ENCODE data around the gene PHLDA3. TPM values are rescaled to one million over a fixed set of nuclear protein-coding genes. Genes with fewer than 3 reads are reported as not detected.

Gene PHLDA3
- total RNA-seq, 1 donor from 2014 or later, result 25.0 TPM

DNA sequence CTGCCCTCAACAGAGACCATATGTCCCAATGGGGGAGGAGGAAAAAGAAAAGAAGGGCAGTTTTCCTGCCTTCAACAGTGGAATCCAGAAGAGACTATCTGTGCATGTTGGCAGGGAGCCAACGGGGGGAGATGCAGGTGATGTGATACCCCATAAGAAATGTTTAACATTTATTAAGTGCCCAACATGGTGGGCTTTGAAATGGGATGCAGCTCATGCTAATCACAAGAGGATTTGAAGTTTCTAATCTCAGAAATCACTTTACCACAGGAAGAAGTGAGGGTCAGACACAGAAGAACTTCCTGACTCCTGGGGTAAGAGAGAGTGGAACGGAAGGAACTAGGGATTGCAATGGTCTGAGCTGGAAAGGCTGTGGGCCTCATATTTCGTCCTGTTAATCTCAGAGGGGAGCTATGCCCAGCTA is 21.7 kb upstream of the PHLDA3 start:
- TF ChIP-seq, protein P1, sequence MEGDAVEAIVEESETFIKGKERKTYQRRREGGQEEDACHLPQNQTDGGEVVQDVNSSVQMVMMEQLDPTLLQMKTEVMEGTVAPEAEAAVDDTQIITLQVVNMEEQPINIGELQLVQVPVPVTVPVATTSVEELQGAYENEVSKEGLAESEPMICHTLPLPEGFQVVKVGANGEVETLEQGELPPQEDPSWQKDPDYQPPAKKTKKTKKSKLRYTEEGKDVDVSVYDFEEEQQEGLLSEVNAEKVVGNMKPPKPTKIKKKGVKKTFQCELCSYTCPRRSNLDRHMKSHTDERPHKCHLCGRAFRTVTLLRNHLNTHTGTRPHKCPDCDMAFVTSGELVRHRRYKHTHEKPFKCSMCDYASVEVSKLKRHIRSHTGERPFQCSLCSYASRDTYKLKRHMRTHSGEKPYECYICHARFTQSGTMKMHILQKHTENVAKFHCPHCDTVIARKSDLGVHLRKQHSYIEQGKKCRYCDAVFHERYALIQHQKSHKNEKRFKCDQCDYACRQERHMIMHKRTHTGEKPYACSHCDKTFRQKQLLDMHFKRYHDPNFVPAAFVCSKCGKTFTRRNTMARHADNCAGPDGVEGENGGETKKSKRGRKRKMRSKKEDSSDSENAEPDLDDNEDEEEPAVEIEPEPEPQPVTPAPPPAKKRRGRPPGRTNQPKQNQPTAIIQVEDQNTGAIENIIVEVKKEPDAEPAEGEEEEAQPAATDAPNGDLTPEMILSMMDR (IDR thresholded peaks at IDR 0.05; ENCODE audit: unreplicated experiment), result no peak
- Mint-ChIP-seq H3K9me3 (ENCODE audit: unreplicated experiment) (no peaks in the 10 kb centered on the region), H3K36me3 (ENCODE audit: low read depth, unreplicated experiment) (peaks cover 38% of the 10 kb centered on the region), H3K4me1 (ENCODE audit: unreplicated experiment) (peaks cover 65% of the 10 kb centered on the region), H3K27ac (ENCODE audit: unreplicated experiment) (peak overlapping the region; percentile 64), H3K27me3 (ENCODE audit: unreplicated experiment) (peaks cover 10% of the 10 kb centered on the region), H3K4me3 (ENCODE audit: unreplicated experiment) (peak overlapping the region; percentile 37)
- DNase-seq (ENCODE audit: low spot score), result no peak

DNA sequence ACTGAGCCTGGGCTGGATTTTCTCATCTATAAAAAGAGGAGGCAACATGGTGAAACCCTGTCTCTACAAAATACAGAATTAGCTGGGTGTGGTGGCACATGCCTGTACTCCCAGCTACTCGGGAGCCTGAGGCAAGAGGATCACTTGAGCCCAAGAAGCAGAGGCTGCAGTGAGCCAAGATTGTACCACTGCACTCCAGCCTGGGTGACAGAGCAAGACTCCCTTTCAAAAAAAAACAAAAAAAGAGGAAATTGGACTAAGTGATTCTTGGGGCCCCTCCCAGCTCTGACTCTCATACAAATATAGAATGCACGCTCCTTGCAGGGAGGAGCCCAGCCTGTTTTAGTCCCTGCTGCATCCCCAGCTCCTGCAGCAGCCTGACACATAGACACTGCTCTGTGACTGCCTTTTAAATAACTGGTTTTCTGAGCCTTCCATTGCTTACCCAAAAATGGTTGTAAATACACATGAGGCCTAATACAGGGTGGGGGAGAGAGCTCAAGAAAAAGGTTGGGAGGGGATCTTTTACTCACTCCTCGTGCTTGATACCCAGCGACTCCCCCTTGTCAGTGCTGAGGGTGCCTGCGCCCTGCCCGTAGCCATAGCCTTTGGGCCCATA is 20.8 kb upstream of the PHLDA3 start:
- Mint-ChIP-seq H3K27ac (ENCODE audit: unreplicated experiment) (no peak overlapping the region), H3K27me3 (ENCODE audit: unreplicated experiment) (peaks cover 11% of the 10 kb centered on the region), H3K36me3 (ENCODE audit: low read depth, unreplicated experiment) (peaks cover 33% of the 10 kb centered on the region)

DNA sequence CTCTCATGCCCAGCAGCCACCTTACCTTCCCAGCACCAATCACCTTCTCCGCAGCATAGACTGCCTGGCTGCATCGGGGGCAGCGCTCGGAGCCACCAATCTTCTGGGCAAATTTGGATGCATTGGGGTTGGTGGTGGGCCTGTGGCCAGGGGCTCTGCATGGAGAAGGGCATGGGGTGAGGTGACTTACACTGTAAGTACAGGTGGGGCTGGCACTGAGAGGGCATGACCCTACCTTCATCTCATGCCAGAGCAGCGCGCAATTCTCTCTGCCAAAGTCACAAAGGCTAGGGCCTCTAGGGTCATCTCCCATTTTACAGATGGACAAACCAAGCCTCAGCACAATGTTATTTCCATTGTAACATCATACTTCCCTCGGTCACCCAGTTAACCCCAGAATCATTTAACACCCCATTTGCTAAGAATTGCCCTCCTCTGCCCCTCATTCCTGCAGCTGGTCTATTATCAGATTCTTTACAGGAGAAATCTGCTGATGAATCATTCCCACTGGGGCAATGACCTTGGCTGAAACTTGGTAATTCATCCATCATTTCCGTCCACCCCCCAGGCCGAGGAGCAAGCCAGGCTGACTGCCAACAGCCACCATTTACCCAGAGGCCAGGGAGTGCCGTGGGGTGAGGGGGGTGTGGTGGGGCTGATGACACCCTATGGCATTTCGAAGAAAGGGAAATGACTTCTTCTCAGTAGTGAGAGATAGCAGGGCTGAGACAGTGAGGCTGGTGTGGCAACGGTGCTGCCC is 20.0 kb upstream of the PHLDA3 start:
- Mint-ChIP-seq H3K27me3 (ENCODE audit: unreplicated experiment) (peaks cover 12% of the 10 kb centered on the region), H3K4me3 (ENCODE audit: unreplicated experiment) (no peak overlapping the region), H3K9me3 (ENCODE audit: unreplicated experiment) (no peaks in the 10 kb centered on the region), H3K36me3 (ENCODE audit: low read depth, unreplicated experiment) (peaks cover 26% of the 10 kb centered on the region), H3K27ac (ENCODE audit: unreplicated experiment) (no peak overlapping the region), H3K4me1 (ENCODE audit: unreplicated experiment) (peaks cover 64% of the 10 kb centered on the region)
- TF ChIP-seq, protein P1 (IDR thresholded peaks at IDR 0.05; ENCODE audit: unreplicated experiment), result no peak
- DNase-seq (ENCODE audit: low spot score), result no peak

More for the DNA sequence above, 20.8 kb upstream of the PHLDA3 start:
- H3K4me1 Mint-ChIP-seq (ENCODE audit: unreplicated experiment), result peaks cover 71% of the 10 kb centered on the region
- DNase-seq (ENCODE audit: low spot score), result no peak
- H3K4me3 Mint-ChIP-seq (ENCODE audit: unreplicated experiment), result no peak overlapping the region
- no peaks in the 10 kb centered on the region for H3K9me3 Mint-ChIP-seq (ENCODE audit: unreplicated experiment)
- TF ChIP-seq, protein P1 (IDR thresholded peaks at IDR 0.05; ENCODE audit: unreplicated experiment), result no peak

DNA sequence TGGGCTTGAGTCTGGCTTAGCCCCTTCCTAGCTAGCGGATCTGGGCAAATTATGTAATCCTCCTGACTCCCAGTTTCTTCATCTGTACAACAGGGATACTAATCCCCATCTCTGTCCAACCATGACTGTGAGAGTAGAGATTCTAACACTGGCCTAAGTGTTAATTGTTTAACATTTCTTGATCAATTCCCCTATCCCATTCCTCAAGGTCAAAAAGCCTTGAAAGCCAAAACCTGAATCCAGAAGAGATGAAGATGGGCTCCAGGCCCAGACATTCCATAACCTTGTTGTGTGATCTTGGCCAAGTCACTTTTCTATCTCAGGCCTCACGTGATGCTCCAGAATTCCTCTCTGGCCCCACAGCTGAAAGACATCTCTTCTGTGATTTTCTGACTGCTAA is 18.8 kb upstream of the PHLDA3 start:
- no peak for DNase-seq (ENCODE audit: low spot score)
- TF ChIP-seq, protein P1 (IDR thresholded peaks at IDR 0.05; ENCODE audit: unreplicated experiment), result no peak
- Mint-ChIP-seq H3K4me3 (ENCODE audit: unreplicated experiment) (peak overlapping the region; percentile 33), H3K9me3 (ENCODE audit: unreplicated experiment) (no peaks in the 10 kb centered on the region), H3K27me3 (ENCODE audit: unreplicated experiment) (peaks cover 10% of the 10 kb centered on the region), H3K36me3 (ENCODE audit: low read depth, unreplicated experiment) (peaks cover 21% of the 10 kb centered on the region), H3K27ac (ENCODE audit: unreplicated experiment) (peak overlapping the region; percentile 65), H3K4me1 (ENCODE audit: unreplicated experiment) (peaks cover 68% of the 10 kb centered on the region)

DNA sequence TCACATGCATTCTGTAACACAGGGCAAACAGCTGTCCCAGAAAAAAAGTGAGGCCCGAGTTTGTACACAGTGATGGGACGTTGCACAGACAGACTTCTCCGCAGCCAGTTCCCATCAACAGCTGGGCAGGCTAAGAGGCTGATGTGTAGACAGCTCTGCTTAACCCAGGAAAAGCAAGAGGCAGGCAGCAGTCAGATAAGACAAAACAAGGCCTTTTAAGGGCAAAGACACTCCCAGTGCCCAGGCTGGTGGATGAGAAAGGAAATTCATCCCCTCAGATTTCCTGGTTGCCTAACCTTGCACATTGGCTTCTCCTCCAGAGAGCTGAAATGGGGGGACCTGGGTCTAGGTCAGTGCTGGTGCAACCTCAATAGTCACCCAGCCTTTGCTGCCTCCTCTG is 17.2 kb upstream of the PHLDA3 start:
- Mint-ChIP-seq H3K4me1 (ENCODE audit: unreplicated experiment) (peaks cover 60% of the 10 kb centered on the region), H3K27me3 (ENCODE audit: unreplicated experiment) (peaks cover 11% of the 10 kb centered on the region), H3K4me3 (ENCODE audit: unreplicated experiment) (no peak overlapping the region), H3K9me3 (ENCODE audit: unreplicated experiment) (no peaks in the 10 kb centered on the region), H3K27ac (ENCODE audit: unreplicated experiment) (peak overlapping the region; percentile 97), H3K36me3 (ENCODE audit: low read depth, unreplicated experiment) (peaks cover 21% of the 10 kb centered on the region)
- peak; percentile 55 for DNase-seq (ENCODE audit: low spot score)
- TF ChIP-seq, protein P1 (IDR thresholded peaks at IDR 0.05; ENCODE audit: unreplicated experiment), result no peak

All from endothelial cell (in vitro differentiated cells).